ENCODE measurements around the gene KCNH2.

The KCNH2 gene

DNA sequence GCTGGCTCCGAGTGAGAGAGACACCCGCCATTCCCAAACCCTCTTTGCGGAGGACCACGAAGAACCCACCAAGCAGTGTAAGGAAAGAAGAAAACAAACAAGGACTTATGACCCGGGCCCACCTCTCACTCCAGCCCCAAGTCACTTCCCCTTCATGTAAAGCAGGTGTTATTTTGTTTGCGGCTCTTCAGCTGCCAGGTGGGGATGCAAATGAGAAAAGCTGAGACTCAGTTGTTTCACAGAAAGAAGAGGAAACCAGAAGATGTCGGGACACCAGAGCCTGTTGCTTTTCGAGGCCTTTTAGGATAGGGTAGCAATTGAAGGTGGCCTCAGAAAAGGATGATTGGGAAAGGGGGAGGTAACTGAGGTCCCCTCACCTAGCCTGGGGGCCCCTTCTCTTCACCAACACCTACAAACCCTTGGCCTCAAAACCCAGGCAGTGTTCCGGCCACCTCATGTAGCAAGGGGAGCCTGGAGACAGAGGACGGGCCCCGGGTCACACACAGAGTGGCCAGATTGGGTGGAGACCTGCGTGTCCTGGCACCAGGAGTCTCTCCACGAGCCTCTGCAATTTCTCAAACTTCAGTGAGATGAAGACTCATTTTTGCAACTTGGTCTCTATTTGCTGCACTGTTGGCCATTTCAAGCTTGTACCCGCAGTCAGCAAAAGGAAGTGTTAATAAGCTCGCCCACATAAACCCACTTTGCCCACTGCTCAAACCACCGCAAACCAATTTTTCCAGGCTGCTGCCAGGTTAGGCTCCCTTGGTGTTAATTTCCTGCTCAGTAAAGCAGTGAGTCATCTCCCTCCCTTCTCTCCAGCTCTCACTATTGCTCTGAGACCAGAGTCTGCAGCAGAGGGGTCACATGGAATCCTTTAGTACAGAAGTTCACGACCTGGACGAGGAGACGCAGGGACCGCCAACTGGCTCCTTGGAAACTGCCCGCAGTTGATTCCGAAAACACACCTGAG lies 80.3 kb downstream of the KCNH2 start:
- DNase-seq (ENCODE audit: extremely low spot score, insufficient read length, low read depth) = no peak
- peak; percentile 59 for FAIRE-seq

GRCh38 chr7:150896562-150897209 lies 81.4 kb downstream of the KCNH2 start:
- FAIRE-seq (no peak), DNase-seq (ENCODE audit: extremely low spot score, insufficient read length, low read depth) (no peak)

GRCh38 chr7:150895809-150896208 lies 82.3 kb downstream of the KCNH2 start:
- FAIRE-seq = no peak
- DNase-seq (ENCODE audit: extremely low spot score, insufficient read length, low read depth) = no peak

Data from GM18507 (cell line).